GM18507 (cell line): ENCODE results near the gene GAN.
A peak's percentile ranks its signal among the peaks of the same experiment; 100 is the strongest.
"Not testable (repeated sequence)": the region's sequence is repeated elsewhere in the genome, so short reads cannot be mapped to it uniquely, and the experiment has no call there.

Experiments used
- DNase-seq: peaks from one replicate; pipeline ENCODE4 v3.0.0; 2011; ENCODE audit warnings: low read depth; ENCODE audit not compliant: insufficient read length; ENCODE audit errors: extremely low spot score
- FAIRE-seq: peaks from 2 replicates; lab custom pipeline; 2011; peaks lifted over from hg19 to GRCh38; lab: Jason Lieb, UNC

GAN gene

DNA sequence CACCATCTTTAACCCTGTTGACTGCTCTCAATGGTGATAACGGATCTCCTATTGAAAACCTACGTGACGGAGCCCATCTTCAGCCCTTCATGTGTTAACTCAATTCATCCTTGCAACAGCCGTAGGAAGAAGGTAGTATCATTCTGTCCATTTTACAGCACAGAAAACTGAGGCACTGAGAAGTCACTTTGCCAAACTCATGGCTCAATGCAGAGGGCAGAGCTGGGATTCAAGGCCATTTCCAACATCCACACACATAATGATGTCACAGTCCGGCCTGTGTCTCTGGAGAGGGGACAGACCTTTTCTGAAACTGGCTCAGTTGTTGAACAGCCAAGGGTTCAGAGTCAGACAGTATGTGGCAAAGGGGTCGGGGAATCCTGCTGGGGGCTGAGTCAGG, 77.2 kb downstream of the GAN start:
- DNase-seq = no peak
- no peak for FAIRE-seq

DNA sequence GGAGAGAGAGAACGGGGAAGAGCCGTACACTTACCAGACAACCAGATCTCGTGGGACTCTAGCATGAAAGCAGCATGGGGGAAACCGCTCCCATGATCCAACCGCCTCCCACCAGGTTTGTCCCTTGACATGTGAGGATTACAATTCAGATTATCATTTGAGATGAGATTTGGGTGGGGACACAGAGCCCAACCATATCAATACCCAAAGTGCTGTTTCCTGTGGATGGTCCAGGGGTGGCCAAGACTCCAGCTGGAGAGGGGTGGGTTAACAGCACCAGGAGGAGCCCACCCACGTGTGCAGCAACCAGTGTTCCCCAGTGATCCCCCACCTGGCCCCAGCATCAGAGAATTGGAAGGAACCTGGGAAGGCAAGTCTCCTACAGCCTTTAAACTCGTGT, 79.7 kb downstream of the GAN start:
- FAIRE-seq (no peak), DNase-seq (no peak)

DNA sequence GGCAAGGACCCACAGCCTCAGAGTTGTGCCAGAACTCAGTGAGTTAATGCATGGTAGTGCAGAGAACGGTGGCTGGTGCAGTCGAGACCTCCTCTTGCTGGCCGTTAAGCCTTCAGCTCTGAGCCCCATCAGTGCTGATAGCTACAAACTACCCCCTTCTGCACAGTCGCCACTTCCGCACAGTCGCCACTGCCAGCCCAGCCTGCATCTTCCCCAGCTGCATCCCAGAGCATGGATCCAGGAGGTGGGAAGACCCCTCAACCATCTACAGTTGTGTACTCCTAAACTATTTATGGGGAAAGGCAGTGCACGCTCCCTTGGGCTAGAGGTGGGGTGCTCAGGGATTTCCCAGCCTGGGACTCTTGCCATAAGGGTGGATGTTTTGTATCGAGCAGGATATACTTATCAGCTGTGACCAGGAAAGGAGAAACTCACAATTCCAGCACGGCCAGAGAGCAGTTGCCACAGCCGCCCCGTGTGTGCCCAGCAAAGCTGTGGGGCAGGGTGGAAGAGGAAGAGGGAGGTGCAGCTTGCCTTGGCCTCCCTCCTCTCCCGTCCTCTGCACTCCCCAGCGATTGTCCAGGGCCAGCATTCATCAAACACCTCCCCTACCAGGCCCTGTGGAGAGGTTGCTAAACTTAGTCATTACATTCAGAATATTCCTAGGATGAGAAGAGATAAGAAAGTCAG, 80.3 kb downstream of the GAN start:
- FAIRE-seq = no peak

DNA sequence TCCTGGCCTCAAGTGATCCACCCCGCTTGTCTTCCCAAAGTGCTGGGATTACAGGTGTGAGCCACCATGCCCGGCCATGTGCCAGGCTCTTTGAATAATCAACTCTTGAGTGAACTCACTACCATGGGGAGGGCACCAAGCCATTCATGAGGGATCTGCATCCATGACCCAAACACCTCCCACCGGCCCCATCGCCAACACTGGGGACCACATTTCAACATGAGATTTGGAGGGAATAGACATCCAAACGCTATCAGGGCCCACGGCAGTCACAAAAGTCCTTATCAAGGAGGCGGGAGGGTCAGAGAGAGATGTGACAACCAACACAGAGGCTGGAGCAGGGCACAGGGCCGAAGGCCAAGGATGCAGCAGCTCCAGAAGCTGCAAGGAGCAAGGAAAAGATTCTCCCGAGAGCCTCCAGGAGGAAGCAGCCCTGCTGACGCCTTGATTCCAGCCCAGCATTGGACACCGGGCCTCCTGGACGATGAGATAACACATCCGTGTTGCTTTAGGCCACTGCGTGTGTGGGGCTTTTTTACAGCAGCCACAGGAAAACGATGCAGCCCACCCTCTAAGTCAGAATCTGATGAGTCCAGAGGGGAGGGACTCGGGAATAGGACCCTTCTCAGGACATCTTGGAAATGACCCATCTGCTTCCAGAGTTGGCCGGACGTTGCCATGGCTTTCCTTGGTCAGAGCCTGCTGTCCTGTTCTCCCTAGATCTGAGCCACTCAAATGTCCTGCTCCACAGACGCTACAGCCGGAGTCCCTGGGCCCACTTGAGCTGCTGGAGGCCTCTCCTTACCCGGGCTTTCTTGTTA, 82.5 kb downstream of the GAN start:
- DNase-seq (no peak), FAIRE-seq (no peak)

More for the DNA sequence above, 80.3 kb downstream of the GAN start:
- no peak for DNase-seq

DNA sequence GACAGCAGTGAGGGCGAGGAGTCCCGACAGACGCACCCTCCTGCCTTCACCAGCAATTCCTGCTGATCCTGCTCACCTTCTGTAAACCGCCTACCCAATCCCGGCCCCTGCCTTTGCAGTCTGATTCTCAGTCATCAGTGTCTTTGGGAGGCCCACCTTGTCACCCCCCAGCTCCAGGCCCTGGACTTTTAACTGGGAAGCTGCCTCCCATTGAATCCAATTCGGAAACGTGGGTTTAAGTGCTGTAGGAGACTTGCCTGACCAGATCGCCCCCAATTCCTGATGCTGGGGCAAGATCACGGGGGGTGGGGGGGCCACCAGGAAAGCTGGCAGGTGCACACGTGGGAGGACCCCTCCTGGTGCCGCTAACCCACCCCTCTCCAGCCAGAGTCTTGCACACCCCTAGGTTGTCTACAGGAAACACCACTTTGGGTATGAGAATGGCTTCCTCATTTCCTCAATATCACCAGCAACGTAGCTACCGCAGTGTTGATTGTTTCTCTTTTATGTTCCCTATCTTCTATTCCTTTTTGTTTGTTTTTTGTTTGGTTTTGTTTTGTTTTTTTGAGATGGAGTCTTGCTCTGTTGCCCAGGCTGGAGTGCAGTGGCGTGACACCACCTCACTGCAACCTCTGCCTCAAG, 83.2 kb downstream of the GAN start:
- no peak for FAIRE-seq
- DNase-seq = no peak

DNA sequence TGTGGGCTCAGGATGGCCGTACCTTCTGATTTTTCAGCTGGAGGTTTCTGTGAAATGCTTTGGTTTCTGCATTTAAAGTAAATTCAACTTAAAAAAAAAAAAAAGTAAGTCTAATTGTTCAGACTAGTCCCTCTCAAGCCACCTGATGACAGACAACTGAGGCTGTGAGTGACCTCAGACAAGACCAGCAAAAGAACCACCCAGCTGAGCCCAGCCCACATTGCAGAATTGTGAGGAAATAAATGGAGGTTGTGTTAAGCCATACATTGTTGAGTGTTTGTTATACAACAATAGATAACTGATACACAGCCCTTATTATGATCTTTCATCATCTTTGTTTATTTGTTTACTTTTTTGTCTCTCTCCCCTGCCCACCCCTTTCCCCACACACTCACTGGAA, 85.1 kb downstream of the GAN start:
- FAIRE-seq (no peak), DNase-seq (no peak)

DNA sequence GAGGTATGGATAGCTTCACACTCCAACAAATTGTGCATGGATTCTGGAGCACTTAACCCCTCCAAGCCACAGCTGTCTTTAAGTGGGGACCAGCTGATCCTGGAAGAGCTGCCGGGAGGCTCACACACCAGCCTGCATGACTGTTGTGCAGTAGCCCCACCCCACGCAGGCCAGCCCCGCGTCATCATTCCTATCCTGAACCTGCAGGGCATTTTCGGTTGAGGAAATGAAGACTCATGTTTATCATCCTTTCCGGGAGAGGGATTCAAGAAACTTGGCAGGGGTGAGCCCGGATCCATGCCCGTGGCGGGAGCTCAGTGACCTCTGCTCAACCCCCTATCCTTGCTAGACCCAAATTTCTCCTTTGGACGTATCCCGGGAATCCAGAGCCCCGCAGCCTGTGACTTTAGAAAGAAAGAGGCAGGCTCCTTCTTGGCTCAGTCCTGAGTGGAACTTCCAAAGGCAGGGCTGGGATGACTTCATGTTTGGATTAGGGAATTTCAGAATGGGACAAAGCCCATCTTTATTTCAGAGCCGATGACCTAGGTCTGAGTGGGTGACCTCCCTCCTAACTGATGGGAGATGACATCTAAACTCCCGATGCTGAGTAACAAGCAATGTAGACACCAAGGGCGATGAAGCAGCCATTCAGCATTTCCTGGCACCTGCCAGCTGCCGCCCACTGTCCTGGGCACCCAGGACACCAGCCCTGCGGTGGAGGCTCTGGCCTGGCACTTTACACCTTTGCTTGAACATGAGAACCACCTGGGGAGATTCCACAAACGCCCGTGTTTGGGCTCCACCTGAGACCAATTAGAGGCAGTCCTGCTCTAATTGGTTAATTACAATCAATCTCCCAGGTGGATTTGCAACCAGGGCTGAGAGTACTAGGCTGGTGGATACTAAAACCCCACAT, 86.5 kb downstream of the GAN start:
- no peak for FAIRE-seq
- no peak for DNase-seq

DNA sequence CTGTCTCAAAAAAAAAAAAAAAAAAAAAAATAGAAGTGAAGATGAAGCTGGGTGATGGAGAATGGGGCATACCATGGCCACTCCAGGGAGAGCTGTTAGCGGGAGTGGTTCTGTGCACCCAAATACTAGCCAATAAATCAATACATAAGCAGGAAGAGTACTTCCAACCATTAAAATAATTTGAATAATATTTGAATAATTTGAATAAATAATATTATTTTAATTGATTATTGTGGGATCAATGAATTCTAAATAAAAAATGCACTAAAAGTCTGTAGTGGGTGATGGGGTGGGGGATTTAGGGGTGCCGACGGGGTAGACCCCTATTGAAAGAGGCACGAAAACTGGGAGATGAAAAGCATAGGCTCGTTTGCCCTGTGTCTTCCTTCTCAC, 88.4 kb downstream of the GAN start:
- DNase-seq (no peak), FAIRE-seq (no peak)

DNA sequence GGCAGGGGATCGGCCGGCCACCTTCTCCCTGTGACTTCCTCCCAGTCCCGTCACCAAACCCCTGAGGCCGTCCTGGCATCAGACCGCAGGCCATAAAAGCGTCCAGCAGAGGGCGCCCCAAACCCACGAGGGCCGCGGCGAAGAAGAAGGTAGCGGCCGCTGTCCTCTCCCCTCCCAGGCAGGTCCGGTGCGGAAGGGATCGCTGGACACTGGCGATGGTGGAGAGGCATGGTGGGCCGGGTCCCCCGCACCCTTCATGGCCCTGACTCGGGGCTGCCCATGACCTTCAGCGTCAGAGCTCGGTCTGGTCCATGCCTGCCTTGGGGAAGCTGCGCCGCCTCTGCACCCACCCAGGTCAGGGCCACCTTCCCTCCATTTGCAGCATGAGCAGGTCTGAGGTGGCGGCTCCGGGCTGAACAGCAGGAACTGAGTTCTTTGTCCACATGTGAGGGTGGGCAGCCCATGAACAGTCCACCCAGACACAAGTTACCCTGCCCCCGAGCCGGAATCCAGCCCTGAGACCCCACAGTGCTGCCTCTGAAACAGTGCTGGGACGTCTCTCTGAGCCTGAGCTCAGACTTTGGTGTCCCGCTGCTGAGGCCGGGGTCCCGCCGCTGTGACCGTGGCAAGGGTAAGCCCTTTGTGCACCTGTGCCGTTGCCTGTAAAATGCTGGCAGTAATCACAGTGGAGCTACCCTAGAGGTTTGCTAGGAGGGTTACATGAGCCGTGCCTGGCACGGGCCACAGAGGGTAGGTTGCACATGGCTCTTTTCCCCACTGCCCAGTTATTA, 89.0 kb downstream of the GAN start:
- FAIRE-seq (peak; percentile 83), DNase-seq (peak; percentile 76)

DNA sequence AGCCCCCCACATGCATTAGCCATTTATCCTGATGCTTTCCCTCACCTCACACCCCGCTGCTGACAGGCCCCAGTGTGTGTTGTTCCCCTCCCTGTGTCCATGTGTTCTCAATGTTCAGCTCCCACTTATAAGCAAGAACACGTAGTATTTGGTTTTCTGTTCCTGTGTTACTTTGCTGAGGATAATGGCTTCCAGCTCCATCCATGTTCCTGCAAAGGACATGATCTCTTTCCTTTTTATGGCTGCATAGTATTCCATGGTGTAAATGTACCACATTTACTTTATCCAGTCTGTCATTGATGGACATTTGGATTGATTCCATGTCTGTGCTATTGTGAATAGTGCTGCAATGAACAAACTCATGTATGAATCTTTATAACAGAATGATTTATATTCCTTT, 90.2 kb downstream of the GAN start:
- FAIRE-seq, DNase-seq: not testable (repeated sequence)

DNA sequence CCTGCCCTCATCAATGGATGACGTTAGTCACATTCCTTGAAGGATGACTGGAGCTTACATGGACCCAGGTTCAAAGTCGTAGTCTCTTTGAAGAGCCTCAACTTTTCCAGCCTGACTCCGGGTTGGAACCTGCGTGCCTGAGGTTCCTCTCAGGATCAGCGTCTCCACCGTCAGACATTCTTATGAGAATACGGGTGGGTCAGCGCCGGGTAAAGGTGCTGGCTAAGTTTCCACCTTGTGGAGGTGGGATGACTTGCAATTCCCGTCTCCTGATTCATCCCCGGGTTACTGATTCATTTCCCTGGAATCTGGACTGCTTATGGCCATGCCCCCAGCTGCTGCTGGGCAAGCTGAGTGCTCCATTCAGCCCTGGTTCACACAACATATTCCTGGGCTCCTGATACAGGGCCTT, 90.9 kb downstream of the GAN start:
- no peak for DNase-seq
- no peak for FAIRE-seq

DNA sequence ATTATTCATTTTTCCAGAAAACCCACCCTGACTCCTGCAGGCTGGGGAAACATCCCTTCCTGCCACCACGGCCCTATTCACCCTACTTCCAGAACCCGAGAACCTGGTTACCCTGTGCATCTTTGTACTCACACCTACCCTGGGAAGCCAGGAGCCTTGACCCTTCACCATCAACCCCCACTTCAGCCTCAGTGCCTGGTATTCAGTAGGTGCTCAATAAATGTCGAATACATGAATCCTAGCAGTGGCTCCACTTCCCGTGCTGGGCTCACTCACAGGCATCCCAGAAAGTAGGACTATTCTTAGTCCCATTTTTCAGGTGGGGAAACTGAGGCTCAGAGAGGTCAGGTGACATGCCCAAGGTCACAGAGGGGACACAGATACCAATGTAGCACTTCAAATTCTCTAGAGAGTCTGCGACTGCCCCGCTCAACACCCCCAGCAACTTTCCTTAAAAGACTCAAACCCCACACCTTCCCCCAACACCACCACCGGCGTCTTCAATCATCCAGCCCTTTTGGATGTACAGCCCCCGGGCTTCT, 93.7 kb downstream of the GAN start:
- FAIRE-seq (no peak), DNase-seq (no peak)

DNA sequence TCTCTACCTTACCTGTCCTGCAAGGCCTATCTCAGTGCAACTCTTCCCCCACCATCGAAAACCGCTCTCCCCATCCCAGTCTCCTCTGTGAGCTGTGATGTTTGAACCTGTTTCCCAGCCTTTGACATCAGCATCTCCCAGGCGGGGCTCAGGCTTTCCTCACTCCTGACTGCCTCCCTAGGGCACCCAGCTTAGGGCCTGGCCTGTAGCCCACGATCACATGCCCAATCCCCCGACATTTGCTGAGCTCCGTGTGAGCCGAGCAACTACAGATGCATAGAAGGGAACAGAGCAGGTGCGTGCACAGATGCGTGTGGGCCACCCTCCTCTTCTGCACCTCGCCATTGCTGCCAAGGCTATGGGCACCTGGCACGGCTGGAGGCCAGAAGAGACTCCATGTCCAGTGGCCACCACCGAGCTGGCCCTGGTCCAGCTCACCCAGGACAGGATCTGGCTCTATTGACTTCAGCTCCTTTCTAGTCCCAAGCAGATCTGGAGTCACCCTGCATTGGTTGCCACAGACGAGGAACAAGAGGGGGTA, 94.3 kb downstream of the GAN start:
- FAIRE-seq = no peak

DNA sequence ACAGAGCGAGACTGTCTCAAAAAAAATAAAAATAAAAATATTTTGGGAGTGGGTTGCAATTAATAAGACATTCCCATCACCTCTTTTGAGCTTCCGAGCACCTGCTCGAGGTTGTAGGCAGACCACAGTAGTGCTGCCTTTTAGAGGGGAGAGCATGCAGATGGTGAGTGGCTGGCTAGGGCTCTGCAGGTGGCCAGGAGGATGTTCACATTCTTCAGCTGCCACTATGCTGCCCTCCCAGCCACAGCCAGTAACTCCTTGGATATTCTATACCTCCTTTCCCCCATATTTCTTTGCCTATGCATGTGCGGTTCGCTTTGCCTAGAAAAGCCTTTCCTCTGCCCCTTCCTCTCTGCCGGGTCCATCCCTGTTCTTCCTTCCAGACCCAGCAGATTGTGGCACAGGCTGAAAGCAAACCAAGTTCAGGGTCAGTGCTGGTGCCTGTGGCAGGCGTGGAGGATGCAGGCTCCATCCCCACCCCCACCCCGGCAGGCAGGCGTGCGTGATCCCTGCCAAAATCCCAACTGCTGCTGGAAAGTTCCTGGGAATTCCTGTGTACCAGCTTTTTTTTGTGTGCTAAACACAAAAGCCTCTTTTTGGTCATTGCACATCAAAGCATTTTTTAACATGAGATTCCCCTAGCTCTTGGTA, 96.0 kb downstream of the GAN start:
- DNase-seq (no peak), FAIRE-seq (no peak)

More for the DNA sequence above, 94.3 kb downstream of the GAN start:
- no peak for DNase-seq

DNA sequence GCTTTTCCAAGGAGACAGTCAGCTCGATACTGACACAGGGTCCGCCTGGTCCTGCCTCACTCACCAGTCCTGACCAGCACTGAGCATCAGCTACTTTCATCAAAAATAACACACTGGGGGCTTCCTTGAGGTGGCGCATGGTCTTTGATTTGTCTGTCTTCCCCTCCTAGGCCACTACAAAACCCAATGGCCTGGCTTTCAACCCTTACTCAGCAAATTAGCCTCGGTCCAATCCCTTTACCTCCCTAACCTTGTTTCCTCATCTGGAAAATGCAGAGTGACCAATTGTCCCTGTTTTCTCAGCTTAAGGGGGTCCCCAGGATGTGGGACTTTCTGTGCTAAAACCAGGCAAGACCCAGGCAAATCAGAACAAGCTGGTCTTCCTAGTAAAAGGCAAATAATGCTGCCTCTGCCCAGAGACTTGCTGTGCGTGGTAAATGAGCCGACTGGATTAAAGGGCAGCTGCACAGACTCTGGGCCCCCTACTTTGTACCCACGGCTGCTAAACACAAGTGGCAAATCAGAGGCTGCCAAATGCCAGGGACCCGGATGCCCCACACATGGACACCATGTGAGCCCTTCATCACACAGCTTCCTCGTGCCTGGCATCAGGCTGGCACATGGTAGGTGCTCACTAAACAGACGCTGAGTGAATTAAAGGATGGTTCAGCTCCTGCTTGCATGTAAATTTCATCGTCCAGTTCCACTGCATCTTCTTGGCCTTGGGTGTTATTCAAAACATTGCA, 98.7 kb downstream of the GAN start:
- no peak for DNase-seq
- no peak for FAIRE-seq

DNA sequence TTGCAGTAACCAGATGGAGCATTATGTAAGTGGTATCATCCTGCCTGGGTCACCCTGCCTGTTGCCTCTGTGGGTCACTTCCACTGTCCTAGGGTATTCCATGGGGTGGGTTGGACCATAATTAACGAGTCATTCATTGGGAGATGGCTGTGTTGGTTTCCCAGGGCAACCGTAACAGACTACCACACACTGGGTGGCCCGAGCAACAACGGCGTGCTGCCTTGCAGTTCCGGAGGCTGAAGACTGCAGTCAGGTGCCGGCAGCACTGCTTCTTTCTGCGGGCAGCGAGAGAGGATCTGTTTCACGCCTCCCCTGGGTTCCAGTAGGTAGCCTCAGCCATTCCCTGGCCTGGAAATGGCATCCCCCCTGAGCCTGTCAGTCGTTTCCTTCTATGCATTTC, 101.0 kb downstream of the GAN start:
- no peak for DNase-seq

DNA sequence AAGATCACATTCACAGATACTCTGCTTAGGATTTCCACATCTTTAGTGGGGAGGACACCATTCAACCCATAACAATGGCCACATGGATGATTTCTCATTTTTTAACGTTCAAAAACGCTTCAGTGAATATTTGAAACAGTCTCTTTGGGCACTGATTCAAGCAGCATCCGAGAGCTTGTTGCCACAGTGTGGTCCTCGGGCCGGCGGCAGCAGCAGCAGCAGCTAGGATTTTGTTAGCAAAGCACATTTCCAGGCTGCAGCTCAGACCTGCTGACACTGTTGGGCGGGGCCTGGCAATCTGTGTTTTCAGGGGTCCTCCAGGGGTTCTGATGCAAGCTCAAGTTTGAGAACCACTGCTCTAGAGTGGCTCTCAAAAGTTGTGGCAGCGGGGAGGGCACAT, 102.0 kb downstream of the GAN start:
- no peak for DNase-seq
- no peak for FAIRE-seq

More for the DNA sequence above, 101.0 kb downstream of the GAN start:
- FAIRE-seq = no peak
